Erythroblast (primary cell): ENCODE data around the gene TBK1.

Experiments used
- GATA1 ChIP-seq: IDR thresholded peaks from 2 replicates; pipeline ENCODE4 v1.6.1; 2011; ENCODE audit warnings: low read depth, mild to moderate bottlenecking, control low read depth, low read length, moderate library complexity
- POLR2A ChIP-seq: IDR thresholded peaks from 2 replicates; pipeline ENCODE4 v1.6.1; 2011; ENCODE audit warnings: mild to moderate bottlenecking, low read length

DNA sequence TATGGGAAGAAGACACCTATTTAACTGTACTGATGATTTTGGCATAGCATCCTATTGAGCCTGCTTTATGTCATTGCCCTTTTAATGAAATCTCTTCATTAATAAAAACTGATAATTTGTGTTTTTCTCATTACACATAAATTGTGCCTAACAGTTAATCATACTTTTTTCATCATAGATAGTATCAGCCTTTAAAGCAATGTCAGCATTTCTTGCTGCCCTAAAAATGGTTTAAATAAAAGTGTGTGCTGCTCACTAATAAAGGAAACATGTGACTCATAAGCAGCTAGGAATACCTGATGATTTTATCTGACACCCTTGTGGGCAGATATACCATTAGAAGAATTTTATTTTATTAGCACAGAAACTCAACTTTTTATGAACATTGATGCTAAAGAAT, 26.7 kb downstream of the TBK1 start:
- no peak for TF ChIP-seq POLR2A
- no peak for TF ChIP-seq GATA1
